Endothelial cell of umbilical vein (primary cell): Measurements from ENCODE around the gene UBE3B. TPM values are rescaled to one million over a fixed set of nuclear protein-coding genes. Genes with fewer than 3 reads are reported as not detected.

Experiments
- BruUV-seq: library from RNA; stranded (reverse); fragments of 400-500 nt; replicated peaks from 2 replicates; lab custom pipeline; 2021; lab: Mats Ljungman, UMichigan
- CTCF ChIA-PET: fragments of 300-600, 350-600 bp; sonication (Branson Sonifier 250); formaldehyde crosslinking; loops from one replicate; lab custom pipeline; 2021; ENCODE audit warnings: antibody characterized with exemption, inconsistent platforms; lab: Charles Lee
- POLR2A ChIA-PET: fragments of 300-600, 350-600 bp; sonication (Branson Sonifier 250); formaldehyde crosslinking; loops from one replicate; lab custom pipeline; 2021; ENCODE audit warnings: antibody characterized with exemption, inconsistent platforms; lab: Charles Lee
- DNase-seq: peaks from one replicate; pipeline ENCODE4 v3.0.0-alpha.2; 2011; ENCODE audit warnings: low read depth, low spot score
- FAIRE-seq: peaks from 2 replicates; lab custom pipeline; 2011; peaks lifted over from hg19 to GRCh38; lab: Jason Lieb, UNC
- H2AFZ ChIP-seq: 2 replicates; pipeline ENCODE4 v1.6.0; 2012; ENCODE audit warnings: low read depth, low read length, control low read depth, inconsistent platforms
- H3K27ac ChIP-seq: 2 replicates; pipeline ENCODE4 v1.5.1; 2011; ENCODE audit warnings: low read depth, mild to moderate bottlenecking, control low read depth, low read length, moderate library complexity; ENCODE audit not compliant: insufficient read depth
- H3K27me3 ChIP-seq, 2 experiments: 2 replicates each; pipeline versions ENCODE4 v1.6.0 to v1.6.1; 2011; ENCODE audit warnings: low read length in 2 of 2, mixed read lengths in 1 of 2; ENCODE audit not compliant: control insufficient read depth in 2 of 2, insufficient read depth in 2 of 2
- H3K36me3 ChIP-seq, 2 experiments: 2 replicates in 1 of 2; 3 replicates in 1 of 2; pipeline ENCODE4 v1.5.1; 2011; ENCODE audit warnings: low read length in 2 of 2, mild to moderate bottlenecking in 1 of 2, moderate library complexity in 1 of 2; ENCODE audit not compliant: control insufficient read depth in 2 of 2, insufficient read depth in 2 of 2; ENCODE audit errors: extremely low read depth in 1 of 2
- H3K4me1 ChIP-seq: 3 replicates; pipeline ENCODE4 v1.5.1; 2011; ENCODE audit warnings: mild to moderate bottlenecking, low read length; ENCODE audit not compliant: control insufficient read depth, insufficient read depth; ENCODE audit errors: extremely low read depth
- H3K4me2 ChIP-seq: 2 replicates; pipeline ENCODE4 v1.6.1; 2011; ENCODE audit warnings: low read length, control low read depth, mixed read lengths; ENCODE audit not compliant: insufficient read depth
- H3K4me3 ChIP-seq, 3 experiments: fragments of 200-600 bp in 1 of 3; sonication (generic), shearing (Covaris generic) in 1 of 3; replicated peaks in 1 of 3; 2 replicates each; pipeline ENCODE4 v1.5.1; 2011 to 2016; ENCODE audit warnings: control low read depth in 3 of 3, low read length in 3 of 3, mild to moderate bottlenecking in 2 of 3, inconsistent platforms in 1 of 3, low read depth in 1 of 3, moderate library complexity in 1 of 3; ENCODE audit not compliant: insufficient read depth in 1 of 3
- H3K79me2 ChIP-seq: 2 replicates; pipeline ENCODE4 v1.6.0; 2012; ENCODE audit warnings: low read length, inconsistent platforms; ENCODE audit not compliant: control insufficient read depth, insufficient read depth
- H3K9ac ChIP-seq: replicated peaks from 2 replicates; pipeline ENCODE3; 2011; ENCODE audit warnings: low read length, control low read depth; ENCODE audit not compliant: insufficient read depth; ENCODE audit errors: extremely low read depth
- H3K9me1 ChIP-seq: replicated peaks from 3 replicates; pipeline ENCODE4 v1.6.0; 2011; ENCODE audit warnings: mild to moderate bottlenecking, low read length; ENCODE audit not compliant: control insufficient read depth, insufficient read depth; ENCODE audit errors: extremely low read depth
- H3K9me3 ChIP-seq: replicated peaks from 2 replicates; pipeline ENCODE4 v1.5.1; 2012; ENCODE audit warnings: low read length, inconsistent platforms; ENCODE audit not compliant: control insufficient read depth, insufficient read depth
- H4K20me1 ChIP-seq: replicated peaks from 2 replicates; pipeline ENCODE3; 2011; ENCODE audit warnings: mild to moderate bottlenecking, low read length; ENCODE audit not compliant: control insufficient read depth, insufficient read depth; ENCODE audit errors: extremely low read depth
- CTCF ChIP-seq, 2 donors: IDR thresholded peaks; 1 replicate in 1 of 2; 2 replicates in 1 of 2; pipeline ENCODE4 v1.5.1; 2011; ENCODE audit warnings: low read length in 2 of 2, mild to moderate bottlenecking in 2 of 2, moderate library complexity in 2 of 2, control low read depth in 1 of 2, inconsistent platforms in 1 of 2, low read depth in 1 of 2; ENCODE audit not compliant: insufficient read depth in 1 of 2; ENCODE audit errors: extremely low read depth in 1 of 2
- EZH2 ChIP-seq: IDR thresholded peaks from 2 replicates; pipeline ENCODE4 v1.6.1; 2012; ENCODE audit warnings: borderline replicate concordance, low read depth, mild to moderate bottlenecking, moderate library complexity, low read length, inconsistent platforms; ENCODE audit not compliant: severe bottlenecking
- GATA2 ChIP-seq: IDR thresholded peaks from 2 replicates; pipeline ENCODE4 v1.7.0; 2011; ENCODE audit warnings: low read depth, mild to moderate bottlenecking, moderate library complexity, mixed read lengths, low read length; ENCODE audit not compliant: insufficient read length, insufficient read depth
- JUN ChIP-seq: IDR thresholded peaks from 2 replicates; pipeline ENCODE4 v1.6.1; 2011; ENCODE audit warnings: borderline replicate concordance, low read depth; ENCODE audit not compliant: insufficient read length, insufficient read depth
- POLR2A ChIP-seq: IDR thresholded peaks from 2 replicates; pipeline ENCODE4 v1.6.1; 2012; ENCODE audit warnings: low read depth, mild to moderate bottlenecking, control low read depth, low read length
- POLR2AphosphoS5 ChIP-seq: IDR thresholded peaks from 2 replicates; pipeline ENCODE4 v1.6.1; 2012; ENCODE audit warnings: low read depth, mild to moderate bottlenecking, control low read depth, low read length, moderate library complexity; ENCODE audit not compliant: insufficient read depth
- dilution Hi-C: fragments of 300-500 bp; cut with MboI; formaldehyde crosslinking; loops from one replicate; pipeline ENCODE4 v1.15.0; 2019; ENCODE audit warnings: low sequenced_read_pairs; ENCODE audit not compliant: extremely low pct_ligation_motif_present
- intact Hi-C: fragments of 100-400 bp; cut with micrococcal nuclease; formaldehyde crosslinking; loops from one replicate; pipeline ENCODE4 v1.10.0; 2022
- polyA plus RNA-seq, 4 experiments: library from polyadenylated mRNA; depleted of rRNA in 3 of 4; stranded (reverse) in 3 of 4; unstranded in 1 of 4; fragments of >200 nt; gene quantifications; 2 replicates each; pipeline versions ENCODE4 v1.2.1 to v1.2.3, GENCODE V29; 2011 to 2012; ENCODE audit warnings: missing spikeins in 1 of 4
- total RNA-seq: library from RNA; stranded (reverse); gene quantifications from 2 replicates; pipeline ENCODE4 v1.2.3, GENCODE V29; 2021

The UBE3B gene
- total and polyA plus RNA-seq, 2 donors (not counting 3 experiments of a cell fraction or from before 2014, with no cell fraction given), result 24.9 to 40.8 TPM

DNA sequence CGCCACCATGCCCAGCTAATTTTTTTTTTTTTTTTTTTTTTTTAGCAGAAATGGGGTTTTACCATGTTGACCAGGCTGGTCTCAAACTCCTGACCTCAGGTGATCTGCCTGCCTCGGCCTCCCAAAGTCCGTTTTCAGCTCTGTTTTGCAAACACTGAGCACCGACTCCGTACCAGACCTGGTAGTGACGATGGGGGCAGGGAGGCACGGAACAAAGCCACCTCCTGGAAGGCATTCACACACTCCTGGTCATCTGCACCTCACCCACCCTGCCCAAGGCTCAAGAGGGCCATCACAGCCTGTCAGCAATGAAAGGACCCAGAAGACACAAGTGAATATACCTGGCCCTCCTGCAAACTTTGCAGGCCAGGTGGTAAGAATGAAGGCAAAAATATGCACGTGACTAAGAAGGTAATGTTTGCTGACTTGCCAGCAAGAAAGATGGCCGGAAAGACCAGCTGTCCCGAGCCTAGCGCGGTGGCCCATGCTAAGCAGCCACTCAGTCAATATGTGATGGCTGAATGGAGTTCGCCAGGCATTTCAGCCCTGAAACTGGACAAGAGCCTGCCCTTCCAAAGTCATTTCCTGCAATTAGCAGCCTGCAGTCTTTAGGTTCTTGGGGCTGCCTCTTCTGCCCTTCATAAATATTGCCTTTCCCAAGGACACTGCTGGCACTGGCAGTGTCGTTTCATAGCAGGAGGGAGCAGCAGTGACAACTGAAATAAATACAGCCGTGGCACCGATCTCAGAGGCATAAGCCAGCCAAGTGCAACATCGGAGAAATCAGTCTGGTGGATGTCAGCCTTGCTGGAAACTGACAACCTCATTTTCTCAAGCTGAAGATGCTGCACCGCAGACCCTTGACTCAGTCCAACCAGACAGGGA is 78.2 kb downstream of the UBE3B start:
- H3K4me1 ChIP-seq, result no peaks in the 10 kb centered on the region
- no peaks in the 10 kb centered on the region for H3K9me3 ChIP-seq
- H3K27ac ChIP-seq, result no peak overlapping the region
- H2AFZ ChIP-seq, result no peak overlapping the region
- dilution Hi-C loops (no loop called here), intact Hi-C loops (no loop called here)
- CTCF ChIA-PET, result interaction anchor here (0.8 to 1.1 kb wide), 2 partner anchors 29 to 219 kb away, joined by 3 read pairs; no protein-coding TSS in a partner anchor
- no peaks in the 10 kb centered on the region for H3K9me1 ChIP-seq
- H3K27me3 ChIP-seq, result peaks cover 0 to 2% of the 10 kb centered on the region in 2 experiments
- no TSS peak for BruUV-seq
- H3K79me2 ChIP-seq, result no peaks in the 10 kb centered on the region
- no peak overlapping the region for H3K4me2 ChIP-seq
- H4K20me1 ChIP-seq, result no peaks in the 10 kb centered on the region
- no peak overlapping the region for H3K4me3 ChIP-seq
- TF ChIP-seq POLR2AphosphoS5, result no peak
- no peak for TF ChIP-seq GATA2
- TF ChIP-seq POLR2A, result no peak
- no peak for TF ChIP-seq CTCF (IDR thresholded peaks at IDR 0.05; ENCODE audit: extremely low read depth in 1 of 2, insufficient read depth in 1 of 2, low read depth in 1 of 2, low read length in 2 of 2)
- no peak for TF ChIP-seq EZH2
- no peak for TF ChIP-seq JUN
- no peaks in the 10 kb centered on the region for H3K36me3 ChIP-seq
- POLR2A ChIA-PET, result no interaction called here
- no peak overlapping the region for H3K9ac ChIP-seq
- DNase-seq, result no peak
- FAIRE-seq, result no peak
